Measurements from ENCODE around the gene SHQ1. TPM values are rescaled to one million over a fixed set of nuclear protein-coding genes. Genes with fewer than 3 reads are reported as not detected.
A peak's percentile ranks its signal among the peaks of the same experiment; 100 is the strongest.
"Not testable (repeated sequence)": the region's sequence is repeated elsewhere in the genome, so short reads cannot be mapped to it uniquely, and the experiment has no call there.

Gene SHQ1
- total RNA-seq, 2 experiments from 2014 or later: 27.4 to 30.7 TPM

DNA sequence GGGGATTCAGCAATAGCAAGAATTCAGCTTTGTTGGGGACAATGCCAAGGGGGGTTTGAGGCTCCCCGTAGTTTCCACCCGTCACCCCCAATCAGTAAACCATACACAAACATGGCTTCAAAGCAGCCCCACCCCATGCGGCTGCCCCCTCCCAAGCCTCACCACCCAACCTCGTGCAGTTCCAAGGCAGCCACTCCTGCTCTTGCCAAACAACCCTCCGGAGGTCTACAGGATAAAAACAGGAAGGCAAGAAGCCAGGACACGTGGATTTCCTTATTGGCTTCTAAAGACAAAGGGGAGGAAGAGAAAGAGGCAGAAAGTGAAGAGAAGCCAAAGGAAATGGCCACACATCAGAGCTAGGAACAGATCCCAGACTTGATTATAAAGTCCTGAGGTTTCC lies 121.1 kb downstream of the SHQ1 start:
- CTCF ChIA-PET: no interaction called here
- Mint-ChIP-seq H3K27me3 (no peaks in the 10 kb centered on the region), H3K9me3 (ENCODE audit: low read depth) (no peaks in the 10 kb centered on the region), H3K36me3 (no peaks in the 10 kb centered on the region), H3K4me1 (peaks cover 9% of the 10 kb centered on the region), H3K27ac (no peak overlapping the region), H3K4me3 (no peak overlapping the region)
- no peak for DNase-seq
- ATAC-seq: no peak

DNA sequence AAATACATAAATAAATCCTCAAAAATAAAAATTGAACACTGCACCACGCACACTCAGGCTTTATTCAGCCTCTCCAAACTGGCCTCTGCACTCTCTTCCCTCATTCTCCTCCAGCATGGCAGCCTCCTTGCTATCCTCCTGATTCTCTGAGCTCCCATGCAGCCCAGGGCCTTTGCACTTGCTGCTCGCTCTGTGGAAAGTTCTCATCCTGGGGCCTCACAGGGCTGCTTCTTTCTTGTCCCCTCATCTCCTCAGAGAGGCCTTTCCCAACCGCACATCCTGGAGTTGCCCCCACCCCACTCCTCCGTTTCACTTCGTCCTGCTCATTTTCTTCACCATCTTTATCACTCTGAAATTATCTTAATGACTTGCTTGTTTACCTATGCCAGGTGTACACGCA lies 123.0 kb downstream of the SHQ1 start:
- Mint-ChIP-seq H3K36me3 (no peaks in the 10 kb centered on the region), H3K4me3 (no peak overlapping the region), H3K27me3 (no peaks in the 10 kb centered on the region), H3K27ac (no peak overlapping the region), H3K4me1 (peaks cover 9% of the 10 kb centered on the region), H3K9me3 (ENCODE audit: low read depth) (no peaks in the 10 kb centered on the region)
- CTCF ChIA-PET: no interaction called here
- DNase-seq: no peak
- no peak for ATAC-seq

DNA sequence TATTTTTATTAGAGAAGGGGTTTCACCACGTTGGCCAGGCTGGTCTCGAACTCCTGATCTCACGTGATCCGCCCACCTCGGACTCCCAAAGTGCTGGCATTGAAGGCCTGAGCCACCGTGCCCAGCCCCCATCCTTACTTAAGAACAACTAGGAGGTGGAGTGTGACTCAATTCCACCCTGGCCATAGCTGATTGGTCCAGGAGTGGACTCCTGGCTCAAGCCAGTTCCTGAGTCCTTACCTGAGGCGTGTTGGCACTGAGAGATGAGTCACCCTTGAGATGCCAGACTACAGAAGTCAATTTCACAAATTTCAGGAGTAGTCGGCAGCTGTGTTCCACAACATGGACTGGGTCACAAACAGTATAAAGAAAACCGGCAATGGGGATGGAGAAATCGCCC lies 124.2 kb downstream of the SHQ1 start:
- ATAC-seq (no peak), DNase-seq (no peak)
- CTCF ChIA-PET: no interaction called here
- H3K4me1 Mint-ChIP-seq: peaks cover 9% of the 10 kb centered on the region
- H3K36me3 Mint-ChIP-seq: no peaks in the 10 kb centered on the region
- no peak overlapping the region for H3K27ac Mint-ChIP-seq
- no peak overlapping the region for H3K4me3 Mint-ChIP-seq
- H3K27me3 Mint-ChIP-seq: no peaks in the 10 kb centered on the region
- no peaks in the 10 kb centered on the region for H3K9me3 Mint-ChIP-seq (ENCODE audit: low read depth)

DNA sequence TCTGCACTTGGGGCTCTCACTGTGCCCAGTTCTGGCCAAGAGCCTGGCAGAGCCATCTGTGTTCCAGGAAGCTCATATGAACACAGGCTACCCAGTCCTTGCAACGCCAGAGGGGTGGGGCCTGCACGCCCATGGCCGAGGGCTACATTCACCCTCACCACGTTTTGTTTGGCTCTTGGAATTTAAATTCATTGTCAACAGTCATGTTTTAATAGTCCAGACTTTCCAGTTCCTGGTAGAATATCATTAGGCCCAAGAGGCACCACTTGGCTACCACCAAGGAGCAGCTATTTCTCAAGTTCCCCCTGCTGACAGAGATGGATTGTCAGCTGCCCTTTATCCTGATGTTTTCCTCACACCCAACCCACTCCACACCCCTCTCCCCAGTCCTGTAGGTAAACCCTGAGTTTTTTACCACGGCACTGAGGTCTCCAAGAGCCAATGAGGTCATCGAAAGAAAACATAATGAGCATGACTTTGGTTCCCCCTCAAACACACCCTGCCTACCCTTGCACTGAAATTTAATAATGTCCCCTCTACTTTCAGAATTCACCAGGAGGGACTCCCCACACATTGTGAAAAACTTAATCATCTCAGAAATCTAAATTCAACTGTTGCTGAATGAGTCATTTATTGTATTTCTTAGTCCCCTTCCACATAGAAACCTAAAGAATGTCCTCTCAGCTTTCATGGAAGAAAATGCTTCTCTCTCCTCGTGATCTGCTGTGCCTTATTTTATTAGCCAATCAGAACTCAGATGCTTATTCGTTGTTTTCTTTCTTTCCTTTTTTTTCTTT lies 125.1 kb downstream of the SHQ1 start:
- no peak for DNase-seq
- H3K27ac Mint-ChIP-seq: peak overlapping the region; percentile 13

DNA sequence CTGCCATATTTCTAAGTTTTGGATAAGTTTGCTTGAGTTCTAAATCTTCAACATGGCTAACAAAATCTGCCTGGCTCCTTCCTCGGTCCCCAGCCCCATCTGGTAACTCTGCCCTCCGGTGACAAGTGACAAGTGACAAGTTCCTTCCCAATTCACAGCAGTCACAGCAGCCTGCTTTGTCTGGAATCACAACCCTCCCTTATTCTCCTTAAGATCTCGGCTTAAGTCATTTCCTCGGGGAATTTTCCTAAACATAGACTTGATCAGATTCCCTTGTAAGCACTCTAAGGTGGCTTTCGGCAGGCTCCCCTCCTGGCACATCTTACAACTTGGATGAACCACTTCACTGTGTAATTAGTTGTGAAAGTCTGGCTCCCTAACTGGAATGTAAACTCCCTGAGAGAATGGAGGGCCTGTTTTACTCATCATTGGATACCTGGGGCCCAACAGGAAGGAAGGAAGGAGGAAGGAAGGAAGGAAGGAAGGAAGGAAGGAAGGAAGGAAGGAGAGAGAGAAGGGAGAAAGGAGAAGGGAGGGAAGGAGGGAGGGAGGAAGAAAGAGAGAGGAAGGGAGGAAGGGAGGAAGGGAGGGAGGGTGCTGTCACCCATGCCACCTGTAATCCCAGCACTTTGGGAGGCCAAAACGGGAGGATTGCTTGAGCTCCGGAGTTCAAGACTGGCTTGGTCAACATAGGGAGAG lies 126.4 kb downstream of the SHQ1 start:
- no peak overlapping the region for H3K27ac Mint-ChIP-seq
- H3K4me3 Mint-ChIP-seq: no peak overlapping the region
- DNase-seq: no peak
- no peaks in the 10 kb centered on the region for H3K36me3 Mint-ChIP-seq
- H3K27me3 Mint-ChIP-seq: no peaks in the 10 kb centered on the region
- ATAC-seq: no peak
- H3K9me3 Mint-ChIP-seq (ENCODE audit: low read depth): no peaks in the 10 kb centered on the region
- peaks cover 9% of the 10 kb centered on the region for H3K4me1 Mint-ChIP-seq
- CTCF ChIA-PET: no interaction called here

More for the DNA sequence above, 125.1 kb downstream of the SHQ1 start:
- no peaks in the 10 kb centered on the region for H3K9me3 Mint-ChIP-seq (ENCODE audit: low read depth)
- H3K27me3 Mint-ChIP-seq: no peaks in the 10 kb centered on the region
- no peaks in the 10 kb centered on the region for H3K36me3 Mint-ChIP-seq
- H3K4me3 Mint-ChIP-seq: no peak overlapping the region
- CTCF ChIA-PET: no interaction called here
- H3K4me1 Mint-ChIP-seq: peaks cover 9% of the 10 kb centered on the region
- peak; percentile 33 for ATAC-seq

DNA sequence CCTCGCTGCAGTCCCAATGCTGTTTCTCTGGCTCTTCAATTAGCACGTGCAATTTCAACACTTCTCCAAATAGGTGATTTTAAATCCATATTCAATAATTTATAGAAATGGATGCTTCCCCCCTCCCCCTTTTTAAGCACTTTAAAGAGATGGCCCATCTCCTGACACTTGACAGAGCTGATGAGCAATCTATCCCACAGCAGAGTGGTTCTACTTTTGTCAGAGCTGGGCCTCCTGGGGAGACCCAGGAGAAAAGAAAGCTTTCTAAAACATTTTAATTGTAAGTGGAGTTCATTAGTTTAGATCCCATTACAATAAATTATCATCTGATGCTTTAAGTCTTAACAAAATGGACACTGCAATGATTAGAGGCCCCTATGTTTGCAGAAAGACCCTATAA lies 127.7 kb downstream of the SHQ1 start:
- peaks cover 2% of the 10 kb centered on the region for H3K9me3 Mint-ChIP-seq (ENCODE audit: low read depth)
- ATAC-seq: no peak
- H3K36me3 Mint-ChIP-seq: no peaks in the 10 kb centered on the region
- CTCF ChIA-PET: no interaction called here
- peaks cover 9% of the 10 kb centered on the region for H3K4me1 Mint-ChIP-seq
- no peak overlapping the region for H3K27ac Mint-ChIP-seq
- H3K4me3 Mint-ChIP-seq: no peak overlapping the region
- DNase-seq: no peak
- H3K27me3 Mint-ChIP-seq: no peaks in the 10 kb centered on the region

DNA sequence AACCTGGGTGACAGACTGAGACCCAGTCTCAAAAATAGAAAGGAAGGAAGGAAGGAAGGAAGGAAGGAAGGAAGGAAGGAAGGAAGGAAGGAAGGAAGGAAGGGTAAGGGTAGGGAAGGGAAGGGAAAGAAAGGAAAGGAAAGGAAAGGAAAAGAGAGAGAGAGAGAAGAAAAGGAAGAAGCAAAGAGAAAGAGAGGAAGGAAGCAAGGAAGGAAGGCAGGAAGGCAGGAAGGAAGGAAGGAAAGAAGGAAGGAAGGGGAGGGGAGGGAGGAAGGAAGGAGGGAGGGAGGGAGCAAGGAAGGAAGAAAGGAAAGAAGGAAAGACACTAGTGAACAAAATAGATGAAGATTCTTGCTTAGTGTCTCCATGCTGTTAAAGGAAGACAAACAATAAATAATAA lies 129.1 kb downstream of the SHQ1 start:
- no peak for ATAC-seq
- H3K36me3 Mint-ChIP-seq: peaks cover 3% of the 10 kb centered on the region
- H3K4me1 Mint-ChIP-seq: peaks cover 9% of the 10 kb centered on the region
- no peak overlapping the region for H3K4me3 Mint-ChIP-seq
- CTCF ChIA-PET: no interaction called here
- no peak for DNase-seq
- H3K9me3 Mint-ChIP-seq (ENCODE audit: low read depth): peaks cover 5% of the 10 kb centered on the region
- peaks cover 3% of the 10 kb centered on the region for H3K27me3 Mint-ChIP-seq
- H3K27ac Mint-ChIP-seq: no peak overlapping the region

DNA sequence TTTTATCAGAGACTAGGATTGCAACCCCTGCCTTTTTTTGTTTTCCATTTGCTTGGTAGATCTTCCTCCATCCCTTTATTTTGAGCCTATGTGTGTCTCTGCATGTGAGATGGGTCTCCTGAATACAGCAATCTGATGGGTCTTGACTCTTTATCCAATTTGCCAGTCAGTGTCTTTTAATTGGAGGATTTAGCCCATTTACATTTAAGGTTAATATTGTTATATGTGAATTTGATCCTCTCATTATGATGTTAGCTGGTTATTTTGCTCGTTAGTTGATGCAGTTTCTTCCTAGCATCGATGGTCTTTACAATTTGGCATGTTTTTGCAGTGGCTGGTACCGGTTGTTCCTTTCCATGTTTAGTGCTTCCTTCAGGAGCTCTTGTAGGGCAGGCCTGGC lies 134.1 kb downstream of the SHQ1 start:
- H3K27ac Mint-ChIP-seq; DNase-seq; H3K36me3 Mint-ChIP-seq; H3K9me3 Mint-ChIP-seq (ENCODE audit: low read depth); H3K4me3 Mint-ChIP-seq; H3K4me1 Mint-ChIP-seq; CTCF ChIA-PET; ATAC-seq; H3K27me3 Mint-ChIP-seq: not testable (repeated sequence)

DNA sequence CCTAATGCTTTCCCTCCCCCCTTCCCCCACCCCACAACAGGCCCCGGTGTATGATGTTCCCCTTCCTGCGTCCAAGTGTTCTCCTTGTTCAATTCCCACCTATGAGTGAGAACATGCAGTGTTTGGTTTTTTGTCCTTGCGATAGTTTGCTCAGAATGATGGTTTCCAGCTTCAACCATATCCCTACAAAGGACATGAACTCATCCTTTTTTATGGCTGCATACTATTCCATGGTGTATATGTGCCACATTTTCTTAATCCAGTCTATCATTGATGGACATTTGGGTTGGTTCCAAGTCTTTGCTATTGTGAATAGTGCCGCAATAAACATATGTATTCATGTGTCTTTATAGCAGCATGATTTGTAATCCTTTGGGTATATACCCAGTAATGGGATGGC lies 137.8 kb downstream of the SHQ1 start:
- CTCF ChIA-PET: interaction anchor here (0.7 kb wide), 1 partner anchor 144 kb away, joined by 3 read pairs; no protein-coding TSS in a partner anchor
- not testable (repeated sequence) for ATAC-seq; H3K4me3 Mint-ChIP-seq; H3K27me3 Mint-ChIP-seq; H3K27ac Mint-ChIP-seq; H3K4me1 Mint-ChIP-seq; DNase-seq; H3K36me3 Mint-ChIP-seq; H3K9me3 Mint-ChIP-seq (ENCODE audit: low read depth)

DNA sequence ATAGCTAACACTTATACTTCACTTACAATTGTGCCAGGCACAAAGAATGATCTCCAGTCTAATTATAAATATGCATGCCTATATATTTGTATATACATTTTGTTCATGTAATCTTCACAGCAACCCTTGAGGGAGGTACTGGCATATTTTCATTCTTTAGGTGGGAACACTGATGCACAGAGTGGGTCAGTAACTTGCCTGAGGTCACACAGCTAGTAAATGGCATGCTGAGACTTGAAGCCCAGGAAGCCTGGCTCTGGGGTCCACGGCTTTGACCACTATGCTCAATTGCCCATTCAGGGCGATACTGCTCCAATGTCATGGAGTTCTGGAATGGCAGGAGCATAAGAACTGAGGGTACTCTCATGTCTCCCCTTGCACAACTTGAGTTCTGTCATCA lies 139.8 kb downstream of the SHQ1 start:
- no peak for ATAC-seq
- DNase-seq: no peak
- no peaks in the 10 kb centered on the region for H3K4me1 Mint-ChIP-seq
- CTCF ChIA-PET: no interaction called here
- H3K27ac Mint-ChIP-seq: no peak overlapping the region
- no peak overlapping the region for H3K4me3 Mint-ChIP-seq
- no peaks in the 10 kb centered on the region for H3K9me3 Mint-ChIP-seq (ENCODE audit: low read depth)
- H3K27me3 Mint-ChIP-seq: no peaks in the 10 kb centered on the region
- no peaks in the 10 kb centered on the region for H3K36me3 Mint-ChIP-seq

DNA sequence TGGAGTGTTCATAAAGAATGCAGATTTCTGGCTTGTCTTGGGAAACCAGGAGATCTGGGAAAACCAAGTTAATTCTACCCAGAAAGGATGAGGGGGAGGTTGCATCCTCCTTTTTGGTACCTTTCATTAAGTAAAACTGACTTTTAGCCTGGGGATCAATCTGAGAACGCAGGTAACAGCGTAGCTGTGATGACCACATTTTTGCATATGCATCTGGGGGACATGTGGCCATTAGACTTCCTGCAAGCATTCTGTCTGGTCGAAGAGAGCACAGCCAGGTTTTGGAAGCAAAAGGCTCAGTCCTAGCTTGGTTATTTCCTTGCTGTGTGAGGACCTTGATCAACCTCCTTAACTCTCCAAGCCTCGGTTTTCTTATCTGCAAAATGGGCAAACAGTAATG lies 145.2 kb downstream of the SHQ1 start:
- H3K27ac Mint-ChIP-seq: no peak overlapping the region
- H3K4me3 Mint-ChIP-seq: no peak overlapping the region
- no peaks in the 10 kb centered on the region for H3K9me3 Mint-ChIP-seq (ENCODE audit: low read depth)
- H3K36me3 Mint-ChIP-seq: no peaks in the 10 kb centered on the region
- DNase-seq: no peak
- CTCF ChIA-PET: no interaction called here
- H3K27me3 Mint-ChIP-seq: no peaks in the 10 kb centered on the region
- ATAC-seq: no peak
- H3K4me1 Mint-ChIP-seq: no peaks in the 10 kb centered on the region

DNA sequence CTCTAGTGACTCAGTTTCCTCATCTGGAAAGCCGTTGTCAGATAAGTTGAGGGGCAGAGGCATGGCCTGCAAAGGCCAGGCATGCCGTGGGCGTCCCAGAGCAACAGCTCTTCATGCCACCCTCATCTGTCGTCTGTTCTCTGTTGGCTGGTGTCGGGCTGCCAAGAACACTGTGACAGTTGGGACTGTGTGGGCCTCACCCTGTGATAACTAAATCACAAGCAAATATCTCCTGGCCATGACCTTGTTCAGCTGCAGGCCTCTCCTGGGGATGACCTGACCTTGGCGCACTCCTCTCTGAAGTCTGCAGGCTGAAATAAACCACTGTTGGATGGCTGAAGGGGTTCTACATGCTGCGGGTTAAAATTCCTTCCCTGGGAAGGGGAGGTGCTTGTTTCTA lies 145.9 kb downstream of the SHQ1 start:
- no peaks in the 10 kb centered on the region for H3K4me1 Mint-ChIP-seq
- no peak overlapping the region for H3K4me3 Mint-ChIP-seq
- H3K36me3 Mint-ChIP-seq: no peaks in the 10 kb centered on the region
- H3K27me3 Mint-ChIP-seq: no peaks in the 10 kb centered on the region
- H3K27ac Mint-ChIP-seq: no peak overlapping the region
- ATAC-seq (no peak), DNase-seq (no peak)
- H3K9me3 Mint-ChIP-seq (ENCODE audit: low read depth): no peaks in the 10 kb centered on the region
- CTCF ChIA-PET: no interaction called here

DNA sequence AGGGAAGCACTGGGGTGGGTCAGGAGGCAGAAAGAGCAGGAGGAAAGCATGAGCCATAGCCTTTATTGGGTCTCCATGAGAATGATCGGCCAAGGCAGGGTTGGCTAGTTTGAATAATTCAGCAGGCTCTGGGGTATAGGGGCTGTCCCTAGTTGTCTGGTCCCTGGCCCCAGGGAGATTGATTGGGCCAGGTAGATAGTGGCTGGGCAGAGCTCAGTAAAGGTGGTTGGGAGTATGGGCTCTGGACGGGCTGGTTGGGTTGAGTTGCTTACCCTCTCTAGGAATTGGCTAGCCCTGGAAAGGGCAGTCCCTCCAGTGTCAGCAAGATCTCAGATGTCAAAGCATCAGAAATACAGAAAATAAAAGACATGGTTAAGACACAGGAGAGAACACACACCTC lies 148.1 kb downstream of the SHQ1 start:
- Mint-ChIP-seq H3K36me3 (no peaks in the 10 kb centered on the region), H3K4me1 (no peaks in the 10 kb centered on the region), H3K9me3 (ENCODE audit: low read depth) (no peaks in the 10 kb centered on the region), H3K27ac (no peak overlapping the region), H3K27me3 (peaks cover 3% of the 10 kb centered on the region), H3K4me3 (no peak overlapping the region)
- ATAC-seq (no peak), DNase-seq (no peak)
- CTCF ChIA-PET: no interaction called here

DNA sequence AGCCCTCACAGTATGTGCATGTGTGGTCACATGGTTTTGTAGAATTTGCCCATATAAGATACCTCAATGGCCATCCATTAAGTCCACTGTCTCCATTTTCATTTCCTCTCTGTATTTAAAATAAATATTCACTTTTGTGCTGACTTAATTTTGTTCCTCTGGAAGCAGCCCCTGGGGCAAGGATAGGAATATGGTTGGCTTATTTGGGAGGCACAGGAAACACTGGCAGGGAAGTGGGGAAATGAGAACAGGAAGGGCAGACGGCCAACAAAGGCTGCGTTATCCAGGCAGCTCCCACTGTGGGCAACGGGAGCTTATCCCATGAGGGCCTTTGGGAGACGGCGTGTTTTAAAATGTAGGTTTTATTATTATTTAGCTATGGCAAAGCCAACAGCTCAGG lies 148.6 kb downstream of the SHQ1 start:
- Mint-ChIP-seq H3K9me3 (ENCODE audit: low read depth) (no peaks in the 10 kb centered on the region), H3K4me1 (no peaks in the 10 kb centered on the region), H3K4me3 (no peak overlapping the region), H3K36me3 (no peaks in the 10 kb centered on the region), H3K27ac (no peak overlapping the region), H3K27me3 (peaks cover 3% of the 10 kb centered on the region)
- no peak for ATAC-seq
- no peak for DNase-seq
- CTCF ChIA-PET: no interaction called here

Measured in activated CD8-positive, alpha-beta memory T cell treated with anti-CD3 and anti-CD28 coated beads, Interleukin-2, amount 10 ng/mL, durations not matched to agents 7 days and 5 days (primary cell).